Stimulated activated CD8-positive, alpha-beta memory T cell treated with anti-CD3 and anti-CD28 coated beads, Interleukin-12 subunit alpha, Interleukin-12 subunit beta, amount 100 ng/mL, for 24 hours (primary cell): ENCODE measurements around the gene TNFSF18.

ENCODE experiments used
- DNase-seq: peaks from one replicate; pipeline ENCODE4 v3.0.0-alpha.2; 2020; ENCODE audit errors: extremely low read depth

TNFSF18 gene

GRCh38 chr1:173039626-173040025, 11.1 kb downstream of the TNFSF18 start:
- DNase-seq, result no peak

- DNase-seq, result no peak
Measured at GRCh38 chr1:173038875-173039554, 11.7 kb downstream of the TNFSF18 start.

DNA sequence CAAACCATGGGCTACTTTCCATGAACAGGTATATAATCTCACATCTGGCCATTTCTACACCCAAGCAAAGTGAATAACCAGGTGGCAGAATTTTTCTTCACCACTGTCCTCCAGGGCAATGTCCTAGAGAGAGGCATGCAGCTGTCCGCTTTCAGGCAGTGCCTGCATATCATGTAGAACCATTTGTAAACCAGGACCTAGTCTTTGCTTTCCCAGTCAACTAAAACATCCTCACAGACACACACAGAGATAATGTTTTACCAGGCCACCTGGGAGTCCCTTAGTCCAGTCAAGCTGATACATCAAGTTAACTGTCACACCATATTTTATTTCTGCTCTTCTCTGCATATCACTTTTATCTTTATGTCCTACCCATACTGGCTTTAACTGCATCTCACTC, 26.2 kb downstream of the TNFSF18 start:
- no peak for DNase-seq

DNA sequence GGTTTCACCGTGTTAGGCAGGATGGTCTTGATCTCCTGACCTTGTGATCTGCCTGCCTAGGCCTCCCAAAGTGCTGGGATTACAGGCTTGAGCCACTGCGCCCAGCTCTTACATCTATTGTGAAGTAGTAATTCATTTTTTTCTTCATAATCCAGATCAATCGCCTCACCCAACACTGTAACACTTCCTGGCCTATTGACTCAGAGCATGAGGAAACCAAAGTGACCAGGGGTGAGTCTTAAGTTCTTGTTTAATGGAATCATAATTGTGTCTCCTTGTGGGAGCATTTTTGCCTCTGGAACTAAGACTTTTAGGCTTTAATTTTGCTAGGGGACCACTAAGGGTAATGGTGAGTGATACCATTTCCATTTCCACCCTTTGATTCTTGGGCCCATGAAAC, 27.4 kb downstream of the TNFSF18 start:
- DNase-seq, result no peak

- DNase-seq, result no peak
Measured at GRCh38 chr1:173020138-173020750, 30.5 kb downstream of the TNFSF18 start.

DNA sequence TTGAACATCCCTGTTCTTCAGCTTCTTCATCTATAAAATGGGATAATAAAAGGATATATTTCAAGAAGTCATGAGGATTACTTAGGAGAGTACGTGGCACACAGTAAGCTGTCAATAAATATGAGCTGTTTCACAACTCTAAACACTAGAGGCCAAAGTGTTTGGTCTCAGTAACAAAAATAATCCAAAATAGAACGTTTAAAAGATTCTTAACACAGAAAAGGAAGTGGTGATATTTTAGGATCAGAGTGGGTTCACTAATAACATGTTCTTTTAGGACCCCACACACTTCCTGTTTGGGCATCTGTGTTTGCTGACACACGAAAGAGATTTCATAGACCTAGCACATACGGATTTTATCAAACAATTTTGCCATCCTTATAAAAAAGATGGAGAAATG, 32.9 kb downstream of the TNFSF18 start:
- DNase-seq, result no peak

- DNase-seq, result no peak
Measured at GRCh38 chr1:173016419-173016818, 34.3 kb downstream of the TNFSF18 start.

DNA sequence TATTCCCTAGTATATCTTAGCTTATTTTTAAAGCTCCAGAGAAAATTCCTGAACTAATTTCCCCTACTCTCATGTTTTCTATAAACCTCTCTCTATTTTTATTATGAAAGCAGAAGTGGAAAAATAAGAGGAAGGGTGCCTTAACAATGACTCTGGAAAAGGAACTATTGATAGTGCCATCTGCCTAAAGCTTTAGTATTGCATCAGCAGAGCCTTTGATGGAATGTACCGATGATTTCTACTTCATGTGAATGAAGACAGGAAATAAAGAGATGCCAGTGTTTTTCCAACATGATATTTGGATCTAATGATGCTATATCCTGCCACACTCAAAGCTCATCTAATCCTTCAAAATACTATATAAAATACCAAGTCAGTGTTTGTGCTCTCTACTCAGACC, 35.1 kb downstream of the TNFSF18 start:
- no peak for DNase-seq

DNA sequence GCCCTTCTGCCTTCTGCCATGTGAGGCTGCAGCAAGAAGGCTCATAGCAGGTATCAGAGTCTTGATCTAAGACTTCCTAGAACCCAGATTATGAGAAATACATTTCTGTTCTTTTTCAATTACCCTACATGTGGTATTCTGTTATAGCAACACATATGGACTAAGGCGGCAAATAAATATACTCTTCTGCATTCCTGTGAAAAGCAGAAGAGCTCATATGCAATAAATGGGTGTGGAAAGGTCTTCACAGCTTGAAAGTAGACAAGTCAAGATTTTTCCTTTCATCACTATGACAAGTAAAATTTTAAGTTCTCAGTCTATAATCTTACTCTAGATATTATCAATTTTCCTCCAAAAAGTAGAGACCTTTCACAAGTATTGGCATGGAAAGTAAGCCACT, 36.6 kb downstream of the TNFSF18 start:
- DNase-seq, result no peak

DNA sequence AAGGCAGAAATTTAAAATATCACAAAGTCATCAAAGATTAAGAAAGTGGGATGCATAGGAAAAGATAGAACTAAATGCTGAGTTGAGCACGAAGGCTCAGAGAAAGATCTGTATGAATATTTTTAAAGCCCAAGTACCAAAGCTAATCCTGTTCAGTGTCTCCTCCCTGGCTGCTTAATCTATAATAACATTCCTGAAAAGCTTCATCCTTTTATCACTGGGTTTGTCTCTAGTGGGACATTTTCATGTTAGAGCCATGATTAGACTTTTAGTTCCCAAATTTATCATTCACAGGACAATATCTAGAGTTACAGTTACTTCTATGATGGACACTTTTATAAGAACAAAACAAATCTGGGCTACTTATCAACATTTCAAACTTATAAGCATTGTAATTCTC, 38.6 kb downstream of the TNFSF18 start:
- no peak for DNase-seq

GRCh38 chr1:173009597-173009996, 41.1 kb downstream of the TNFSF18 start:
- no peak for DNase-seq

DNA sequence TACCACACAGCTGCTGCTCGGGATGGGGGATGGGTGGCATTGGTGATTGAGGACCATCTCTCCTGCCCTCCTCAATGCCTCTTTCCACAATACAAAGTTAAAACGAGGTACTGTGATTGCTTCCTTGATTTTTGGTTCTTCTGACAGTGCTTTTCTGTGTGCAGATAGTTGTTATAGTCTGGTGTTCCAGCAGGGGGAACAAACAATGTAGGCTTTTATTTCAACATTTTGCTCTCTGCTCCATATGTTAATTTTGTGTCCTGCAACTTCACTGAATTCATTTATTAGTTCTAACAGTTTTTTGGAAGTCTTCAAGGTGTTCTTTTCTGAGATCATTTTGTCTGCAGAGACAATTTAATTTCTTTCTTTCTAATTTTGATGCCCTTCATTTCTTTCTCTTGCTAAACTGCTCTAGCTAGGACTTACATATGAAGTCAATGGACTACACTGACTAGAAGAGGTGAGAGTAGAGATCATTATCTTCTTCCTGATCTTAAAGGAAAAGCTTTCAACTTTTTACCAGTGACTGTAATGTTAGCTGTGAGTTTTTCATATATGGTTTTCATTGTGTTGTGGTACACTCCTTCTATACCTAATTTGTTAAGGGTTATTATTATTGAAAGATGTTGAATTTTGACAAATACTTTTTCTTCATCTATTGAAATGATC, 45.4 kb downstream of the TNFSF18 start:
- DNase-seq, result no peak

DNA sequence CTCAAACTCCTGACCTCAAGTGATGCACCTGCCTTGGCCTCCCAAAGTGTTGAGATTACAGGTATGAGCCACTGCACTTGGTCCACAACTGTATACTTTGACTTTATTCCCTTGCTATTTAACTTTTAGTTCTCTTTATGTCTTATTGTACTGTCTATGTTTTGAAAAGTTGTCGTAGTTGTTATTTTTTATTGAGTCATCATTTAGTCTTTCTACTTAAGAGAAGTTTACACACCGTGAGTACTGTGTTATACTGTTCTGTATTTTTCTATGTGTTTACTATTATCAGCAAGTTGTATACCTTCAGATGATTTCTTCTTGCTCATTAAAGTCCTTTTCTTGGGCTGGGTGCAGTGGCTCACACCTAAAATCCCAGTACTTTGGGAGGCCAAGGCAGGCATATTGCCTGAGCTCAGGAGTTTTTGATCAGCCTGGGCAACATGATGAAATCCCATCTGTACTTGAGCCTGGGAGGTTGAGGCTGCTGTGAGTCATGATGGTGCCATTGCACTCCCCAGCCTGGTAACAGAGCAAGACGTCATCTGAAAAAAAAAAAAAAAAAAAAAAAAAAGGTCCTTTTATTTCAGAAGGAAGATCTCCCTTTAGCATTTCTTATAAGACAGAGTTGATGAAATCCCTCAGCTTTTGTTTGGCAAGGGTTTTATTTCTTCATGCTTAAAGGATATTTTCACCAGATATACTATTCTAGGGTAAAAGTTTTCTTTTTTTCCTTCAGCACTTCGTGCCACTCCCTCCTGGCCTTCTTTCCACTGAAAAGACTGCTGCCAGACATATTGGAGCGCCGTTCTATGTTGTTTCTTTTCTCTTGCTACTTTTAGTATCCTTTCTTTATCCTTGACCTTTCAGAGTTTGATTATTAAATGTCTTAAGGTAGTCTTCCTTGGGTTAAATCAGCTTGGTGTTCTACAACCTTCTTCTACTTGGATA, 47.6 kb downstream of the TNFSF18 start:
- no peak for DNase-seq

DNA sequence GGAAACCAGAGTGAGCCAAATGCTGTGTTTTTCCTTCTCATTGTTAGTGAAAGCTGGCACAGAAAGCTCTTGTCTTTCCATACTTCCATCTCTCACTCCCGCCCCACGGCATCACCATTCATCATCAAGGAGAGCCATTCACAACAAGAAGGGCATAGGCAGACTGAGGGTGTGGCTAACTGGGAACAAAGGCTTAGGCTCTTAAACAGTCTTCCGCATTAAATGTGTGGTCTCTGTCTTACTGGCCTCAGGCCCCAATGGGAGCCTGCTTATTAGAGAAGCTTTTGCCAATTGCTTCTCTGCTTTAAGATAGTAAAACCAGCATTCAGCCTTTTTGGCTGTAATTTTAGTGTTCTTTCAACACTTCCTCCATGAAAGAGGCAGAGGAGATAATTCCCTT, 51.4 kb downstream of the TNFSF18 start:
- DNase-seq, result no peak

GRCh38 chr1:172997941-172998361, 52.8 kb downstream of the TNFSF18 start:
- no peak for DNase-seq

GRCh38 chr1:172993640-172994039, 57.1 kb downstream of the TNFSF18 start:
- DNase-seq, result no peak

DNA sequence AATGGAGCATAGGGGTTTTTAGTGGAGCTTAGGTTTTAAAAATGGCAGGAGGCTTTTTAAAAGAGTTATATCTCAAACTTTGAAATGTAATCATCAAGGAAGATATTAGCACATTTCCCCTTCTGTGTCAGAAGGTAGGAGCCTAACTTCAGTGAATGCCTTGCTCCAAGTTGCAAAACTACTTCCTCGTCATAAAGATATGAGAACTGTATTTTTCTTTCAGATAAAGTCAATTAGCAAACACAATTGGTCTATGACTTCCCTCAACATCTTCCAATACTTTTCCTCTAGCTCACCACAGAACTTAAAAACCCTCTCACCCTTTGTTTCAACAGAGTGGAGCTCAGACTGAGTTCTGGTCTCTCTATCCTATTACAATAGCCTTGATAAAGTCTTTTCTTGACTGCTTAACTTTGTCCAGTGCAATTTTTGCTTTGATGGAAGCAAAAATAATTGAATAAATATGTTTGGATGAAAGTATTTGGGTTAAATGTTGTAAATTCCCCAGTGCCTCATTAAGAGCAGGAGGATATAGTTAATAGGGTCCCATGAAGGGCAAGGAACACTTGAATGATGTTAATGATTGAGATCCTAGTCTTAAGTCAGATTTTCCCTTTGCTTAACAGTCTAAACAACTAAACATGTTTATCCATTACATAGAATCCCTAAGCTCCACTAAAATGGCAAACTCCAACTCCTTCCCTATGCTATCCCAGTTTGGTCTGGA, 58.9 kb downstream of the TNFSF18 start:
- no peak for DNase-seq

GRCh38 chr1:172990598-172991215, 60.0 kb downstream of the TNFSF18 start:
- DNase-seq, result no peak
